A549 (cell line): ENCODE results near the gene FOXM1. TPM values are rescaled to one million over a fixed set of nuclear protein-coding genes. Genes with fewer than 3 reads are reported as not detected.

Experiments
- ATAC-seq, 2 experiments: fragments of 200-7000 bp in 1 of 2; fragments of >200 bp in 1 of 2; cut with Nextera tagmentation in 1 of 2; cut with Tn5 transposase in 1 of 2; 3 replicates each; pipeline versions ENCODE4 v1.8.0 to v1.9.1; 2018 to 2020; ENCODE audit warnings: mild to moderate bottlenecking in 1 of 2, moderate library complexity in 1 of 2
- CTCF ChIA-PET: fragments of 300-600 bp; sonication (Branson Sonifier 250); formaldehyde crosslinking; extraction: SDS; loops from one replicate; lab custom pipeline; 2021; ENCODE audit warnings: antibody characterized with exemption, inconsistent platforms; lab: Yijun Ruan, JAX
- POLR2A ChIA-PET: fragments of 350-600 bp; formaldehyde crosslinking; extraction: SDS; loops from one replicate; lab custom pipeline; 2021; ENCODE audit warnings: antibody characterized with exemption, inconsistent platforms; lab: Yijun Ruan, JAX
- DNase-seq, 2 experiments: peaks; one replicate each; pipeline versions ENCODE4 v3.0.0 to v3.0.0-alpha.2; 2011 to 2016; ENCODE audit warnings: low read depth in 1 of 2, low spot score in 1 of 2
- FAIRE-seq: peaks from 2 replicates; lab custom pipeline; 2011; peaks lifted over from hg19 to GRCh38; lab: Jason Lieb, UNC
- H3K27ac ChIP-seq, 2 experiments: fragments of >200 bp; sonication (Bioruptor Twin); formaldehyde crosslinking; 3 replicates each; pipeline ENCODE4 v1.5.1; 2016 to 2017
- H3K4me1 ChIP-seq: fragments of >200 bp; sonication (Bioruptor Twin); formaldehyde crosslinking; 3 replicates; pipeline ENCODE4 v1.6.1; 2016
- H3K4me2 ChIP-seq: fragments of >200 bp; sonication (Bioruptor Twin); formaldehyde crosslinking; 3 replicates; pipeline ENCODE4 v1.6.1; 2016
- H3K4me3 ChIP-seq: fragments of >200 bp; sonication (Bioruptor Twin); formaldehyde crosslinking; 3 replicates; pipeline ENCODE4 v1.5.1; 2016
- H3K9me3 ChIP-seq: fragments of >200 bp; sonication (Bioruptor Twin); formaldehyde crosslinking; 3 replicates; pipeline ENCODE4 v1.6.1; 2016
- BHLHE40 ChIP-seq: IDR thresholded peaks from 2 replicates; pipeline ENCODE4 v1.6.1; 2012; ENCODE audit warnings: low read depth, low read length, inconsistent platforms
- CBX2 ChIP-seq: fragments of 200-600 bp; sonication (generic); IDR thresholded peaks from 2 replicates; pipeline ENCODE4 v1.6.1; 2016; ENCODE audit warnings: low read depth, mild to moderate bottlenecking, borderline replicate concordance
- CEBPB ChIP-seq, 2 experiments: fragments of >200 bp in 1 of 2; sonication (Bioruptor Twin) in 1 of 2; formaldehyde crosslinking in 1 of 2; IDR thresholded peaks; 2 replicates each; pipeline ENCODE4 v1.6.1; 2012 to 2016
- CHD2 ChIP-seq: fragments of 150-350 bp; IDR thresholded peaks from 2 replicates; pipeline ENCODE4 v1.6.1; 2014; ENCODE audit warnings: low read length; ENCODE audit not compliant: partially characterized antibody
- EHF ChIP-seq: fragments of 250-450 bp; sonication (Bioruptor Pico); IDR thresholded peaks from 2 replicates; pipeline ENCODE4 v1.5.0; 2020; ENCODE audit warnings: mild to moderate bottlenecking
- EP300 ChIP-seq, 2 experiments: fragments of >200 bp; sonication (Bioruptor Twin); formaldehyde crosslinking; IDR thresholded peaks; 2 replicates in 1 of 2; 3 replicates in 1 of 2; pipeline ENCODE4 v1.6.1; 2016 to 2017
- FOSB ChIP-seq: fragments of 250-450 bp; sonication (Bioruptor Pico); IDR thresholded peaks from 2 replicates; pipeline ENCODE4 v1.5.0; 2020; ENCODE audit warnings: mild to moderate bottlenecking, moderate library complexity
- GATA3 ChIP-seq: IDR thresholded peaks from 2 replicates; pipeline ENCODE4 v1.6.1; 2012; ENCODE audit warnings: borderline replicate concordance
- HDAC2 ChIP-seq: fragments of 200-600 bp; sonication (generic); IDR thresholded peaks from 2 replicates; pipeline ENCODE4 v1.6.1; 2016
- HEYL ChIP-seq: fragments of 250-450 bp; sonication (Bioruptor Pico); IDR thresholded peaks from 2 replicates; pipeline ENCODE4 v1.8.0; 2021; ENCODE audit warnings: mild to moderate bottlenecking, moderate library complexity
- JUN ChIP-seq, 2 experiments: fragments of >200 bp; sonication (Bioruptor Twin); formaldehyde crosslinking; IDR thresholded peaks; 2 replicates in 1 of 2; 3 replicates in 1 of 2; pipeline ENCODE4 v1.6.1; 2016 to 2017
- JUNB ChIP-seq: fragments of >200 bp; sonication (Bioruptor Twin); formaldehyde crosslinking; IDR thresholded peaks from 2 replicates; pipeline ENCODE4 v1.6.1; 2016
- KDM5A ChIP-seq: fragments of 200-600 bp; sonication (generic); IDR thresholded peaks from 2 replicates; pipeline ENCODE4 v1.6.1; 2016; ENCODE audit warnings: antibody characterized with exemption, mild to moderate bottlenecking
- MAFK ChIP-seq: fragments of 450-650 bp; IDR thresholded peaks from 2 replicates; pipeline ENCODE4 v1.6.1; 2014; ENCODE audit not compliant: partially characterized antibody
- NFE2L2 ChIP-seq: fragments of 150-350 bp; conservative IDR thresholded peaks from 2 replicates; pipeline ENCODE4 v1.6.1; 2014; ENCODE audit warnings: low read length
- NPAS2 ChIP-seq: fragments of 250-450 bp; sonication (Bioruptor Pico); IDR thresholded peaks from 2 replicates; pipeline ENCODE4 v1.8.0; 2022; ENCODE audit warnings: mild to moderate bottlenecking, moderate library complexity, borderline replicate concordance
- PHF8 ChIP-seq: fragments of 200-600 bp; sonication (generic); IDR thresholded peaks from 2 replicates; pipeline ENCODE4 v1.6.1; 2016; ENCODE audit warnings: low read depth, mild to moderate bottlenecking, antibody characterized with exemption, moderate library complexity, borderline replicate concordance
- RAD21 ChIP-seq, 2 experiments: fragments of >200 bp in 1 of 2; sonication (Bioruptor Twin) in 1 of 2; formaldehyde crosslinking in 1 of 2; IDR thresholded peaks in 1 of 2; conservative IDR thresholded peaks in 1 of 2; 2 replicates in 1 of 2; 3 replicates in 1 of 2; pipeline ENCODE4 v1.6.1; 2012 to 2018; ENCODE audit warnings: inconsistent platforms in 1 of 2
- RARB ChIP-seq: fragments of 250-450 bp; sonication (Bioruptor Pico); IDR thresholded peaks from 2 replicates; pipeline ENCODE4 v1.8.0; 2021; ENCODE audit warnings: mild to moderate bottlenecking, moderate library complexity
- RCOR1 ChIP-seq: fragments of 150-350 bp; IDR thresholded peaks from 2 replicates; pipeline ENCODE4 v1.6.1; 2014; ENCODE audit warnings: antibody characterized with exemption, low read length, low read depth
- RFX5 ChIP-seq: fragments of 450-650 bp; IDR thresholded peaks from 2 replicates; pipeline ENCODE4 v1.7.1; 2014; ENCODE audit warnings: antibody characterized with exemption, mild to moderate bottlenecking, moderate library complexity
- TFCP2L1 ChIP-seq: fragments of 250-450 bp; sonication (Bioruptor Pico); IDR thresholded peaks from 2 replicates; pipeline ENCODE4 v1.5.0; 2021; ENCODE audit warnings: mild to moderate bottlenecking
- ZSCAN20 ChIP-seq: fragments of 250-450 bp; sonication (Bioruptor Pico); IDR thresholded peaks from 2 replicates; pipeline ENCODE4 v1.8.0; 2022; ENCODE audit warnings: mild to moderate bottlenecking, moderate library complexity
- WGBS: methylation state at CpG from one replicate; pipeline ENCODE4 v1.1.6; 2017; ENCODE audit errors: missing lambda C conversion rate; 5-methylcytosine and 5-hydroxymethylcytosine counted together
- polyA plus RNA-seq, 4 experiments: library from polyadenylated mRNA; depleted of rRNA in 3 of 4; stranded (reverse); fragments of >200 nt; fragmentation: RNase III in 1 of 4; extraction: RNeasy Plus Mini Kit Qiagen cat#74134 plus additional on column Dnase treatment in 1 of 4; gene quantifications; 2 replicates in 3 of 4; 3 replicates in 1 of 4; pipeline ENCODE4 v1.2.3, GENCODE V29; 2011 to 2017
- TF ChIP-seq, protein P1 (sequence below): fragments of 450-650 bp; IDR thresholded peaks from 2 replicates; pipeline ENCODE4 v1.6.1; 2014; ENCODE audit warnings: antibody characterized with exemption
- TF ChIP-seq, protein P2 (sequence below): fragments of >200 bp; sonication (Bioruptor Twin); formaldehyde crosslinking; IDR thresholded peaks from 3 replicates; pipeline ENCODE4 v1.6.1; 2016
- TF ChIP-seq, protein P3 (sequence below): IDR thresholded peaks from 2 replicates; pipeline ENCODE4 v1.6.1; 2012
- TF ChIP-seq, protein P4 (sequence below): IDR thresholded peaks from 2 replicates; pipeline ENCODE4 v1.6.1; 2012
- TF ChIP-seq, protein P5 (sequence below): fragments of 150-350 bp; IDR thresholded peaks from 2 replicates; pipeline ENCODE4 v1.6.1; 2014; ENCODE audit warnings: low read depth, mild to moderate bottlenecking, low read length
- TF ChIP-seq, protein P6 (sequence below): IDR thresholded peaks from 2 replicates; pipeline ENCODE4 v1.6.1; 2012; ENCODE audit warnings: low read depth, borderline replicate concordance
- TF ChIP-seq, protein P7 (sequence below): fragments of >200 bp; sonication (Bioruptor Twin); formaldehyde crosslinking; IDR thresholded peaks from 2 replicates; pipeline ENCODE4 v1.6.1; 2016

The FOXM1 gene
- polyA plus RNA-seq, 2 of the 4 experiments (the other 2 are of a cell fraction), result 40.3 to 84.0 TPM

DNA sequence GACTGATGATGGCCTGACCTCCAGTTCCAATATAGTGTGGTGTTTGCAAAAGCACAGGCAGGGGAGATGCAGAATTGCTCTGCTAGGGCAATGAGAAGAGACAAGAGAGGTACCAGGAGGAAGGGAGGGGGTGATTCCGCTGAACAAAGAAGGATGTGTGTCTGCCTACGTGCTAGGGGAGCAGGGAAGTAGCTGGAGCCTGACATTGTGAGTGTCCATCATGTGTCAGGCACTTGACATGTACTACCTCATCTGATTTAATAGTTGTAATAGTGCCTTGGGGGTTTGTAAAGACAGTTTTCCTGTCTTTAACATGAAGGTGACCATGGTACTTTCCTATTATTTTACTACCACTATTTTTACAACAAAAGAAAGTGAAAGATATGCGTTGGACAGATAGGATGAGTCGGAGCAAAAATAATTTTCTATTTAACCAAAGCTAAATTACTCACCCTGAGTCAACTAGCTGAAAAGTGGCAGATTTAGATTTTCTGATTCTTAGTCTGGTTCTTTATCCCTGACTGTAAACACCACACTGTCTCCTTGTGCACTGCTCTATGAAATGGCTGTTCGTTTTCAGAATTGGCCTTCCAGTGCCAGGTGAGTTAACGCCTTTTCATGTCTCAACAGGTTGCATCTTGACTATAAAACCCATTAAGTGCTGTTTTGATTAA, 48.5 kb upstream of the FOXM1 start:
- 65% methylated on average over 6 of the region's 6 CpGs for WGBS
- H3K27ac ChIP-seq, result no peak overlapping the region
- no peak overlapping the region for H3K4me3 ChIP-seq
- FAIRE-seq (no peak), DNase-seq (no peak), ATAC-seq (no peak)
- TF ChIP-seq RCOR1 (no peak), EHF (no peak), FOSB (CRISPR knock-in tag) (no peak), CEBPB (IDR thresholded peaks at IDR 0.05) (no peak), PHF8 (no peak), TFCP2L1 (CRISPR knock-in tag) (no peak), CBX2 (no peak), JUNB (no peak), ZSCAN20 (CRISPR knock-in tag) (no peak), HEYL (CRISPR knock-in tag) (no peak), KDM5A (no peak), RARB (no peak)
- TF ChIP-seq, protein P1, sequence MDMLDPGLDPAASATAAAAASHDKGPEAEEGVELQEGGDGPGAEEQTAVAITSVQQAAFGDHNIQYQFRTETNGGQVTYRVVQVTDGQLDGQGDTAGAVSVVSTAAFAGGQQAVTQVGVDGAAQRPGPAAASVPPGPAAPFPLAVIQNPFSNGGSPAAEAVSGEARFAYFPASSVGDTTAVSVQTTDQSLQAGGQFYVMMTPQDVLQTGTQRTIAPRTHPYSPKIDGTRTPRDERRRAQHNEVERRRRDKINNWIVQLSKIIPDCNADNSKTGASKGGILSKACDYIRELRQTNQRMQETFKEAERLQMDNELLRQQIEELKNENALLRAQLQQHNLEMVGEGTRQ, result no peak
- TF ChIP-seq, protein P2, sequence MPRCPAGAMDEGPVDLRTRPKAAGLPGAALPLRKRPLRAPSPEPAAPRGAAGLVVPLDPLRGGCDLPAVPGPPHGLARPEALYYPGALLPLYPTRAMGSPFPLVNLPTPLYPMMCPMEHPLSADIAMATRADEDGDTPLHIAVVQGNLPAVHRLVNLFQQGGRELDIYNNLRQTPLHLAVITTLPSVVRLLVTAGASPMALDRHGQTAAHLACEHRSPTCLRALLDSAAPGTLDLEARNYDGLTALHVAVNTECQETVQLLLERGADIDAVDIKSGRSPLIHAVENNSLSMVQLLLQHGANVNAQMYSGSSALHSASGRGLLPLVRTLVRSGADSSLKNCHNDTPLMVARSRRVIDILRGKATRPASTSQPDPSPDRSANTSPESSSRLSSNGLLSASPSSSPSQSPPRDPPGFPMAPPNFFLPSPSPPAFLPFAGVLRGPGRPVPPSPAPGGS, result no peak
- TF ChIP-seq, protein P3, sequence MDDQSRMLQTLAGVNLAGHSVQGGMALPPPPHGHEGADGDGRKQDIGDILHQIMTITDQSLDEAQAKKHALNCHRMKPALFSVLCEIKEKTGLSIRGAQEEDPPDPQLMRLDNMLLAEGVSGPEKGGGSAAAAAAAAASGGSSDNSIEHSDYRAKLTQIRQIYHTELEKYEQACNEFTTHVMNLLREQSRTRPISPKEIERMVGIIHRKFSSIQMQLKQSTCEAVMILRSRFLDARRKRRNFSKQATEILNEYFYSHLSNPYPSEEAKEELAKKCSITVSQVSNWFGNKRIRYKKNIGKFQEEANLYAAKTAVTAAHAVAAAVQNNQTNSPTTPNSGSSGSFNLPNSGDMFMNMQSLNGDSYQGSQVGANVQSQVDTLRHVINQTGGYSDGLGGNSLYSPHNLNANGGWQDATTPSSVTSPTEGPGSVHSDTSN, result no peak
- ChIA-PET CTCF (interaction anchor here (0.9 to 3.7 kb wide), 3 partner anchors 15 to 41 kb away, joined by 4 to 22 read pairs (median 5); no protein-coding TSS in a partner anchor), POLR2A (no interaction called here)
- no peaks in the 10 kb centered on the region for H3K9me3 ChIP-seq
- no peaks in the 10 kb centered on the region for H3K4me1 ChIP-seq
- H3K4me2 ChIP-seq, result no peak overlapping the region

DNA sequence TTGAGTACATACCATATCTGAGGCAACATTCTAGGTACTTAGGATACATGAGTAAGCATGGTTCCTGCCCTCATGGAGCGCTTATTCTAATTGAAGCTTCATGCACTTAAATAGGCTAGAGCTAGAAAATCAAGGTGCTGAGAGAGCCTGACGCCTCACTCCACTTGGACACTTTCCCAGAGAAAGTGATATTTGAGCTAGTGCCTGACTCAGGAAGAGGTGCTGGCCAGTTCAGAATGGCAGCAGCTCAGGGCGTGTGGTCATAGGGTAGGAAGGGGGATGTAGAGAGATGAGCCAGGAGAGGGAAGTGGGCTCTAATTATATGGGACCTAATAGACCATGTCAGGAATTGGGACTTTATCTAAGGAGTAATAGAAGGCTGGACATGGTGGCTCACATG, 47.0 kb upstream of the FOXM1 start:
- no peak for ATAC-seq

More for the DNA sequence above, 47.0 kb upstream of the FOXM1 start:
- DNase-seq (no peak), FAIRE-seq (no peak)
- WGBS, result 91% methylated on average over 3 of the region's 3 CpGs
- no peak overlapping the region for H3K4me2 ChIP-seq
- H3K9me3 ChIP-seq, result no peaks in the 10 kb centered on the region
- no peak overlapping the region for H3K27ac ChIP-seq
- POLR2A ChIA-PET, result no interaction called here
- H3K4me3 ChIP-seq, result no peak overlapping the region
- TF ChIP-seq RAD21 (conservative IDR thresholded peaks at IDR 0.05 in 1 of 2, IDR thresholded peaks at IDR 0.05 in 1 of 2), result no peak
- no peak for TF ChIP-seq NFE2L2
- no peak for TF ChIP-seq CHD2
- TF ChIP-seq JUN (IDR thresholded peaks at IDR 0.05), result no peak
- no peak for TF ChIP-seq KDM5A
- TF ChIP-seq MAFK, result no peak
- no peak for TF ChIP-seq HDAC2
- TF ChIP-seq EP300 (IDR thresholded peaks at IDR 0.05), result no peak
- no peak for TF ChIP-seq RFX5
- TF ChIP-seq, protein P4, sequence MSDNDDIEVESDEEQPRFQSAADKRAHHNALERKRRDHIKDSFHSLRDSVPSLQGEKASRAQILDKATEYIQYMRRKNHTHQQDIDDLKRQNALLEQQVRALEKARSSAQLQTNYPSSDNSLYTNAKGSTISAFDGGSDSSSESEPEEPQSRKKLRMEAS, result no peak
- no peak for TF ChIP-seq NPAS2 (CRISPR knock-in tag)
- no peak for TF ChIP-seq FOSB (CRISPR knock-in tag)
- no peak for TF ChIP-seq GATA3
- TF ChIP-seq, protein P5, sequence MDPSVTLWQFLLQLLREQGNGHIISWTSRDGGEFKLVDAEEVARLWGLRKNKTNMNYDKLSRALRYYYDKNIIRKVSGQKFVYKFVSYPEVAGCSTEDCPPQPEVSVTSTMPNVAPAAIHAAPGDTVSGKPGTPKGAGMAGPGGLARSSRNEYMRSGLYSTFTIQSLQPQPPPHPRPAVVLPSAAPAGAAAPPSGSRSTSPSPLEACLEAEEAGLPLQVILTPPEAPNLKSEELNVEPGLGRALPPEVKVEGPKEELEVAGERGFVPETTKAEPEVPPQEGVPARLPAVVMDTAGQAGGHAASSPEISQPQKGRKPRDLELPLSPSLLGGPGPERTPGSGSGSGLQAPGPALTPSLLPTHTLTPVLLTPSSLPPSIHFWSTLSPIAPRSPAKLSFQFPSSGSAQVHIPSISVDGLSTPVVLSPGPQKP, result no peak
- no peak for TF ChIP-seq JUNB
- TF ChIP-seq BHLHE40, result no peak
- TF ChIP-seq, protein P6, sequence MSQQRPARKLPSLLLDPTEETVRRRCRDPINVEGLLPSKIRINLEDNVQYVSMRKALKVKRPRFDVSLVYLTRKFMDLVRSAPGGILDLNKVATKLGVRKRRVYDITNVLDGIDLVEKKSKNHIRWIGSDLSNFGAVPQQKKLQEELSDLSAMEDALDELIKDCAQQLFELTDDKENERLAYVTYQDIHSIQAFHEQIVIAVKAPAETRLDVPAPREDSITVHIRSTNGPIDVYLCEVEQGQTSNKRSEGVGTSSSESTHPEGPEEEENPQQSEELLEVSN, result no peak
- TF ChIP-seq, protein P3, result no peak
- TF ChIP-seq, protein P7, sequence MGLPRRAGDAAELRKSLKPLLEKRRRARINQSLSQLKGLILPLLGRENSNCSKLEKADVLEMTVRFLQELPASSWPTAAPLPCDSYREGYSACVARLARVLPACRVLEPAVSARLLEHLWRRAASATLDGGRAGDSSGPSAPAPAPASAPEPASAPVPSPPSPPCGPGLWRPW, result no peak
- TF ChIP-seq HEYL (CRISPR knock-in tag), result no peak
- CTCF ChIA-PET, result interaction anchor here (1.0 to 3.7 kb wide), 3 partner anchors 21 to 110 kb away, joined by 3 to 22 read pairs (median 4); no protein-coding TSS in a partner anchor
- no peaks in the 10 kb centered on the region for H3K4me1 ChIP-seq
